HG03139 (cell line): ENCODE measurements around the gene ENDOV.

Experiments
- ATAC-seq: cut with Tn5 transposase; IDR thresholded peaks from one replicate; pipeline ENCODE4 v1.9.1; 2021; ENCODE audit not compliant: unreplicated experiment

ENDOV gene

GRCh38 chr17:80480248-80480647 lies 65.3 kb downstream of the ENDOV start:
- ATAC-seq: no peak

GRCh38 chr17:80481284-80482057 lies 66.5 kb downstream of the ENDOV start:
- ATAC-seq: no peak

- no peak for ATAC-seq
Observed at GRCh38 chr17:80482058-80482318, 67.0 kb downstream of the ENDOV start.

DNA sequence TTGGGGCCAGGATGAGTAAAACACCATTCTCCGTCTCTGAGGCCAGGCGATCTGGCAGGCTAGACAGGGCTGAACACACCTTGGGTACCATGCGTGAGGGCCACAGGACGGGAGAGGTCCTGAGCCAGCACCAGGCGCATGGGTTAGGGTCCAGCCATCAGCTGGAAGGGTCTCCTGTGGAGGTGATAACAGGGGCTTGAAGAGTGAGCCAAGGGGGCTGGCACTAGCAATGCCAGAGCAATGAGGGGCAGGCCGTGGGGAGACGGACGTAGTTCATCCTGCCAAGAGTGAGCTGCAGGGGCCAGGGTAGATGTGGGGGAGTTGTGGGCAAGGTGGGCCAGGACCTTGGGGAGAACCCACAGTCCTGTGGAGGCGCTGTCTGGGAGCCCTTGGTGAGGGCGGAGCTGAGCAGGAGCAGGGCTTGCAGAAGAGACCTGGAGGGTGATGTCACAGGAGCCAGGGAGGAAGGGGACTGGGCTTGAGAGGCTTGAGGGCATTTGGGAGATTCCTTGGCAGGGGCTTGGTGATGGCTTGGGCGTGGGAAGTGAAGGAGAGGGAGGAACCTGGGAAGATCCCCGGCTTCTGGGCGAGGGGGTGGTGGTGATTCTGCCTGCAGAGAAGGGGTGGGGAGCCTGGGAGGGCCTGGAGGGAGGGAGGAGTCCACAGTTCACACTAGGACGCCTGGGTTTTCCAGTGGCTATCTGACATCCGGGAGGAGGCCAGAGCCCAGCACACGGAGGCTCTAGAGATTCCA lies 67.8 kb downstream of the ENDOV start:
- no peak for ATAC-seq

DNA sequence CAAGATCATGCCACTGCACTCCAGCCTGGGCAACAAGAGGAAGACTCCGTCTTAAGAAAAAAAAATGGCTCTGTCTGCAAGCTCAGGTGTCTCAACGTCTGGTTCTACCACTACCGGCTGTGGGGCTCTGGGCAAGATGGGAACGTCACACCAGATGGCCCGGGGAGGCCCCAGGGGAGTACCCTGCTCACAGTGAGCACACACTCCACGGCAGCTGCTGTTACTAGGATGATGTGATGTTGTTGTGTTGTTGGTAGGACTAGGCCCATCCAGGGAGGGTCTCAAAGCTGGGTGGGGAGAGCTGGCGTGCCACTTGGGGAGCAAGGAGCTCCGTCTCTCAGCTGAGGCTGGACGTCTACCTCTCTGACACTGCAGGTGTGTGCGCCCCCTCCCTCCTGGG lies 70.9 kb downstream of the ENDOV start:
- ATAC-seq: no peak

GRCh38 chr17:80486692-80487091 lies 71.7 kb downstream of the ENDOV start:
- ATAC-seq: no peak

- no peak for ATAC-seq
Observed at GRCh38 chr17:80487511-80487910, 72.5 kb downstream of the ENDOV start.
